ENCODE data around the gene ARFRP1. TPM values are rescaled to one million over a fixed set of nuclear protein-coding genes. Genes with fewer than 3 reads are reported as not detected.

The ARFRP1 gene
- total and polyA plus RNA-seq, 2 donors (not counting 1 experiment from before 2014, with no cell fraction given), result 41.0 to 75.5 TPM

DNA sequence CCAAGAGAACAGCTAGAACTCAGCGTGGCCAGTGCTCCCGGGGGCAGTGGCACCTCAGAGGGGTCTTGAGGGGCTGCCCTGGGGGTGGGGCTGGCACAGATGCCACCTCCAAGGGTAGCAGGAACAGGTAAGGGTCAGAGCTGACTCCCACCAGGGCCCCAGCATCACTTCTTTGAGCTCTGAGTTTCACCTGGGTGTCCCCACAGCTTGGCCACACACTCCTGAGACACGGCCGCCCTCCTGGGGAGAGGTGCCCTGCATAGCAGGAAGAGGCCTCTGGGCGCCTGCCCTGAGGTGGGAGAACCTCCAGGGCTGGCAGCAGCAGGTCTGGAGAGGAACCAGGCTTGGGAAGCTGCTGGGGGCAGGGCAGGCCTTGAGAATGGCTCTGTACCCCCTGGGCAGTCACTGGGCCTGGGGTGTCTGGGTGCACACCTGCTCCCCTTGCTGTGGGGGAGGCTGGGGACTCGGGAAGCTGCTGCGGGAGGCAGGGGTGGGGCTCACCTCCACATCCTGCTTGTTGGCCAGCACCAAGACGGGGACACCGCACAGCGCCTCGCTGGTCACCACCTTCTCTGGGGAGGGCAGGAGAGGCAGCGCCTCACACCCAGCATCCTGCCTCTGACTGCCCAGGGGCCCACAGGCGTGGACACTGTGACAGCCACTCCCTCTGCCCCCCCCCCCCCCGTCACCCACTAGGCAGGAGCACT lies 6.3 kb downstream of the ARFRP1 start:
- intact Hi-C loops (cut with micrococcal nuclease), result no loop called here
- H3K27ac Mint-ChIP-seq, result no peak overlapping the region
- H3K4me3 Mint-ChIP-seq, result no peak overlapping the region
- no peak overlapping the region for H3K9ac ChIP-seq (ENCODE audit: low read length)
- WGBS (ENCODE audit: insufficient coverage), result 90% methylated on average over 13 of the region's 14 CpGs
- no peak overlapping the region for H2AFZ ChIP-seq (ENCODE audit: insufficient read depth, low read depth, low read length, poor library complexity, severe bottlenecking)
- ATAC-seq (ENCODE audit: low read depth), result no peak
- ChIA-PET POLR2A (no interaction called here), CTCF (no interaction called here)
- TF ChIP-seq EZH2 (IDR thresholded peaks at IDR 0.05; ENCODE audit: borderline replicate concordance, insufficient read depth, low read depth, low read length, poor library complexity, severe bottlenecking), result no peak
- TF ChIP-seq, protein P1, sequence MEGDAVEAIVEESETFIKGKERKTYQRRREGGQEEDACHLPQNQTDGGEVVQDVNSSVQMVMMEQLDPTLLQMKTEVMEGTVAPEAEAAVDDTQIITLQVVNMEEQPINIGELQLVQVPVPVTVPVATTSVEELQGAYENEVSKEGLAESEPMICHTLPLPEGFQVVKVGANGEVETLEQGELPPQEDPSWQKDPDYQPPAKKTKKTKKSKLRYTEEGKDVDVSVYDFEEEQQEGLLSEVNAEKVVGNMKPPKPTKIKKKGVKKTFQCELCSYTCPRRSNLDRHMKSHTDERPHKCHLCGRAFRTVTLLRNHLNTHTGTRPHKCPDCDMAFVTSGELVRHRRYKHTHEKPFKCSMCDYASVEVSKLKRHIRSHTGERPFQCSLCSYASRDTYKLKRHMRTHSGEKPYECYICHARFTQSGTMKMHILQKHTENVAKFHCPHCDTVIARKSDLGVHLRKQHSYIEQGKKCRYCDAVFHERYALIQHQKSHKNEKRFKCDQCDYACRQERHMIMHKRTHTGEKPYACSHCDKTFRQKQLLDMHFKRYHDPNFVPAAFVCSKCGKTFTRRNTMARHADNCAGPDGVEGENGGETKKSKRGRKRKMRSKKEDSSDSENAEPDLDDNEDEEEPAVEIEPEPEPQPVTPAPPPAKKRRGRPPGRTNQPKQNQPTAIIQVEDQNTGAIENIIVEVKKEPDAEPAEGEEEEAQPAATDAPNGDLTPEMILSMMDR (IDR thresholded peaks at IDR 0.05), result no peak
- no peak overlapping the region for H3K27ac ChIP-seq (ENCODE audit: low read length in 2 of 2)
- peak; percentile 12 for DNase-seq
- peaks cover 13% of the 10 kb centered on the region for H3K4me1 Mint-ChIP-seq
- peaks cover 99% of the 10 kb centered on the region for H4K20me1 ChIP-seq (ENCODE audit: control insufficient read depth, insufficient read depth, low read length, poor library complexity, severe bottlenecking)
- H3K27me3 Mint-ChIP-seq, result no peaks in the 10 kb centered on the region
- H3K9me3 ChIP-seq (ENCODE audit: control extremely low read depth in 1 of 3, control insufficient read depth in 2 of 3, insufficient read depth in 1 of 3, low read length in 2 of 3), result no peaks in the 10 kb centered on the region
- H3K9me3 Mint-ChIP-seq (ENCODE audit: insufficient read depth), result no peaks in the 10 kb centered on the region
- no peak overlapping the region for H3K4me3 ChIP-seq (ENCODE audit: control extremely low read depth in 1 of 5, extremely low read depth in 1 of 5, insufficient read depth in 1 of 5, low read depth in 2 of 5, low read length in 4 of 5)
- H3K4me2 ChIP-seq (replicated peaks; ENCODE audit: low read depth, low read length, poor library complexity, severe bottlenecking), result no peak overlapping the region
- peaks cover 91% of the 10 kb centered on the region for H3K79me2 ChIP-seq (ENCODE audit: control insufficient read depth, insufficient read depth, low read length)
- peaks cover 0 to 26% of the 10 kb centered on the region in 2 experiments for H3K36me3 ChIP-seq (replicated peaks in 1 of 2; ENCODE audit: control extremely low read depth in 1 of 2, control insufficient read depth in 1 of 2, extremely low read depth in 1 of 2, insufficient read depth in 2 of 2, low read length in 1 of 2)
- H3K27me3 ChIP-seq (replicated peaks in 1 of 4; ENCODE audit: control extremely low read depth in 1 of 4, control insufficient read depth in 3 of 4, insufficient read depth in 4 of 4, low read length in 3 of 4), result peaks cover 0 to 3% (median 0%) of the 10 kb centered on the region in 4 experiments
- H3K4me1 ChIP-seq (ENCODE audit: control insufficient read depth in 2 of 2, insufficient read depth in 2 of 2, low read length in 2 of 2), result peaks cover 17 to 18% of the 10 kb centered on the region in 2 donors

DNA sequence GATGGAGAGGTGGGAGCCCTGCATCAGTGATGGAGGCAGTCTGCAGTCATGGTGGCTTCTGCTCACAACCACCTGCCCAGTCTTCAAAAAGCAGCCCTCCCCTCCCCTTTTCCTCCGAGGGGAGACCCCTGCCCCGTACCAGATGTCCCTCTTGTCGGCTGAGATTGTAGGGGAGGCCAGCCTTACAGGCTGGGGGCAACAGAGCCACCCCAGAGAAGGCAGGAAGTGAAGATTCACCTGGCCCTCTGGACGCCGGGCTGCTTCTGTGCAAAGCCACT lies 6.8 kb downstream of the ARFRP1 start:
- Histone ChIP-seq H3K36me3 (replicated peaks in 1 of 2; ENCODE audit: control extremely low read depth in 1 of 2, control insufficient read depth in 1 of 2, extremely low read depth in 1 of 2, insufficient read depth in 2 of 2, low read length in 1 of 2) (peaks cover 0 to 21% of the 10 kb centered on the region in 2 experiments), H4K20me1 (ENCODE audit: control insufficient read depth, insufficient read depth, low read length, poor library complexity, severe bottlenecking) (peaks cover 99% of the 10 kb centered on the region), H3K27ac (ENCODE audit: low read length in 2 of 2) (no peak overlapping the region), H3K4me2 (replicated peaks; ENCODE audit: low read depth, low read length, poor library complexity, severe bottlenecking) (no peak overlapping the region), H3K4me3 (ENCODE audit: control extremely low read depth in 1 of 5, extremely low read depth in 1 of 5, insufficient read depth in 1 of 5, low read depth in 2 of 5, low read length in 4 of 5) (no peak overlapping the region), H3K79me2 (ENCODE audit: control insufficient read depth, insufficient read depth, low read length) (peaks cover 86% of the 10 kb centered on the region), H3K9ac (ENCODE audit: low read length) (no peak overlapping the region), H3K4me1 (ENCODE audit: control insufficient read depth in 2 of 2, insufficient read depth in 2 of 2, low read length in 2 of 2) (peaks cover 17 to 18% of the 10 kb centered on the region in 2 donors), H3K9me3 (ENCODE audit: control extremely low read depth in 1 of 3, control insufficient read depth in 2 of 3, insufficient read depth in 1 of 3, low read length in 2 of 3) (no peaks in the 10 kb centered on the region), H2AFZ (ENCODE audit: insufficient read depth, low read depth, low read length, poor library complexity, severe bottlenecking) (no peak overlapping the region), H3K27me3 (replicated peaks in 1 of 4; ENCODE audit: control extremely low read depth in 1 of 4, control insufficient read depth in 3 of 4, insufficient read depth in 4 of 4, low read length in 3 of 4) (peaks cover 0 to 3% (median 0%) of the 10 kb centered on the region in 4 experiments)
- Mint-ChIP-seq H3K4me1 (peaks cover 16% of the 10 kb centered on the region), H3K27me3 (no peaks in the 10 kb centered on the region), H3K27ac (no peak overlapping the region), H3K9me3 (ENCODE audit: insufficient read depth) (no peaks in the 10 kb centered on the region), H3K4me3 (no peak overlapping the region)
- ChIA-PET CTCF (no interaction called here), POLR2A (no interaction called here)
- TF ChIP-seq EZH2 (IDR thresholded peaks at IDR 0.05; ENCODE audit: borderline replicate concordance, insufficient read depth, low read depth, low read length, poor library complexity, severe bottlenecking), result no peak
- TF ChIP-seq, protein P1 (IDR thresholded peaks at IDR 0.05), result no peak
- DNase-seq (no peak), ATAC-seq (ENCODE audit: low read depth) (no peak)
- intact Hi-C loops (cut with micrococcal nuclease), result no loop called here
- 84% methylated on average over 5 of the region's 5 CpGs for WGBS (ENCODE audit: insufficient coverage)
